ENCODE results near the gene NKIRAS2. TPM values are rescaled to one million over a fixed set of nuclear protein-coding genes. Genes with fewer than 3 reads are reported as not detected.

Gene NKIRAS2
- total RNA-seq, 1 experiment from 2014 or later = 55.0 TPM

DNA sequence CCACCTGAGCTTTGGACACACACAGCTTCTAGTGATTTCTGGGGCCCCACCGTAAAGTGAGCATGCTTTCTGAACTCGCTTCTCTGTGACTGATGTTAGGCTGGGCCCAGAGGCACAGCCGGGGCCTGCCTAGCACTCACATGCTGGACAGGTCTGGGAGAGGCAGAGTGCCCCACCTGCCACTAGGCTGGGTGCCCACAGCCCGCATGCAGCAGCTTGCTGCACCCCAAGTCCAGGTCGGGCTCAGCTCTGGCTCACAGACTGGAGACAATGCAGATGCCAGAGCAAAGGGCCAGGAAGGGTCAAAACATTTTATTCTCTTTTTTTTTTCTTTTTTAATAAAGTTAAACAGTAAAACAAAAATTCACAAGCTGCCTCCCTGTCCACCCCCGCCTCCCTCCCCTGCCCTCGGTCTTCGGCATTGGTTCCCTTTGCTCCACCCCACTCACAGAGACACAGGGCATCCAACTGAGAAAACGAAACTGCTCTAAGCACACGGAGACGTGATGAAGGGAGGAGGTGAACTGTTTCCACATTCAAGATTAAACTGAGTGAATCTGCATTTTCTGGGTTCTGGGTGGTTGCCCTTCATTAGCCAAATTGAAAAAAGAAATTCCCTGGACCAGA, 43.6 kb upstream of the NKIRAS2 start:
- Histone ChIP-seq H3K4me3 (ENCODE audit: low read depth, low read length) (no peak overlapping the region), H3K27me3 (replicated peaks; ENCODE audit: control insufficient read depth, insufficient read depth, low read length) (no peaks in the 10 kb centered on the region), H3K36me3 (ENCODE audit: control insufficient read depth, insufficient read depth, low read length) (peaks cover 10% of the 10 kb centered on the region), H3K9me3 (no peaks in the 10 kb centered on the region), H3K4me1 (0 out of 2 replicates have a peak, but pooled peaks cover 4% of the 10 kb centered on the region)
- Mint-ChIP-seq H3K27me3 (ENCODE audit: insufficient read depth, unreplicated experiment) (no peaks in the 10 kb centered on the region), H3K4me3 (ENCODE audit: unreplicated experiment) (no peak overlapping the region), H3K4me1 (ENCODE audit: low read depth, unreplicated experiment) (peaks cover 6% of the 10 kb centered on the region), H3K36me3 (ENCODE audit: insufficient read depth, unreplicated experiment) (peaks cover 97% of the 10 kb centered on the region), H3K9me3 (ENCODE audit: unreplicated experiment) (no peaks in the 10 kb centered on the region), H3K27ac (ENCODE audit: unreplicated experiment) (no peak overlapping the region)
- ChIA-PET POLR2A (no interaction called here), CTCF (no interaction called here)
- intact Hi-C loops (cut with micrococcal nuclease; ENCODE audit: unreplicated experiment) = no loop called here
- TF ChIP-seq, protein P1, sequence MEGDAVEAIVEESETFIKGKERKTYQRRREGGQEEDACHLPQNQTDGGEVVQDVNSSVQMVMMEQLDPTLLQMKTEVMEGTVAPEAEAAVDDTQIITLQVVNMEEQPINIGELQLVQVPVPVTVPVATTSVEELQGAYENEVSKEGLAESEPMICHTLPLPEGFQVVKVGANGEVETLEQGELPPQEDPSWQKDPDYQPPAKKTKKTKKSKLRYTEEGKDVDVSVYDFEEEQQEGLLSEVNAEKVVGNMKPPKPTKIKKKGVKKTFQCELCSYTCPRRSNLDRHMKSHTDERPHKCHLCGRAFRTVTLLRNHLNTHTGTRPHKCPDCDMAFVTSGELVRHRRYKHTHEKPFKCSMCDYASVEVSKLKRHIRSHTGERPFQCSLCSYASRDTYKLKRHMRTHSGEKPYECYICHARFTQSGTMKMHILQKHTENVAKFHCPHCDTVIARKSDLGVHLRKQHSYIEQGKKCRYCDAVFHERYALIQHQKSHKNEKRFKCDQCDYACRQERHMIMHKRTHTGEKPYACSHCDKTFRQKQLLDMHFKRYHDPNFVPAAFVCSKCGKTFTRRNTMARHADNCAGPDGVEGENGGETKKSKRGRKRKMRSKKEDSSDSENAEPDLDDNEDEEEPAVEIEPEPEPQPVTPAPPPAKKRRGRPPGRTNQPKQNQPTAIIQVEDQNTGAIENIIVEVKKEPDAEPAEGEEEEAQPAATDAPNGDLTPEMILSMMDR (IDR thresholded peaks at IDR 0.05; ENCODE audit: insufficient read depth in 1 of 2, low read depth in 1 of 2, low read length in 1 of 2, severe bottlenecking in 1 of 2, unreplicated experiment in 1 of 2) = no peak
- DNase-seq = no peak
- BruUV-seq (replicated peaks) = no TSS peak

DNA sequence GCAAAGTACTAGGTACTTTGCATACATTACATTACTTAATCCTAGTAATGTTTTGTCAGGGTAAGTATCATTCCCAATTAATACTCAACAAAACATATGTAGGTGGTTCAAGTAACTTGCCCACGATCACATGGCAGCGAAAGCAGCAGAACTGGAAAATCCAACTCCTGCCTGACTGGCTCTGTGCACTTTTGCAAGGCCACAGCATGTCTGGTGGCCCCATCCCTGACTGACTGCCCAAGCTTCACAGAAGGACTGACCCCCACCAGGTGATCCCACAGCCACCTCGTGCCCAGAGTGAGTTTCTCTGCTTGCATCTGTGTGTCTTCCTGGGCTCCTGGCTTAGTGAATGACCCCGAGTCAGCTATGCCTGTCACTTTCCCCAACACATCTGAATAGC, 41.9 kb upstream of the NKIRAS2 start:
- ChIA-PET CTCF (interaction anchor here (1.0 kb wide), 1 partner anchor 31 kb away, joined by 4 read pairs; no protein-coding TSS in a partner anchor), POLR2A (no interaction called here)
- Mint-ChIP-seq H3K4me3 (ENCODE audit: unreplicated experiment) (no peak overlapping the region), H3K4me1 (ENCODE audit: low read depth, unreplicated experiment) (no peaks in the 10 kb centered on the region), H3K36me3 (ENCODE audit: insufficient read depth, unreplicated experiment) (peaks cover 98% of the 10 kb centered on the region), H3K27ac (ENCODE audit: unreplicated experiment) (no peak overlapping the region), H3K9me3 (ENCODE audit: unreplicated experiment) (no peaks in the 10 kb centered on the region), H3K27me3 (ENCODE audit: insufficient read depth, unreplicated experiment) (no peaks in the 10 kb centered on the region)
- TF ChIP-seq, protein P1 (IDR thresholded peaks at IDR 0.05; ENCODE audit: insufficient read depth in 1 of 2, low read depth in 1 of 2, low read length in 1 of 2, severe bottlenecking in 1 of 2, unreplicated experiment in 1 of 2) = no peak
- no peaks in the 10 kb centered on the region for H3K27me3 ChIP-seq (replicated peaks; ENCODE audit: control insufficient read depth, insufficient read depth, low read length)
- H3K36me3 ChIP-seq (ENCODE audit: control insufficient read depth, insufficient read depth, low read length) = peaks cover 8% of the 10 kb centered on the region
- DNase-seq = no peak
- H3K4me1 ChIP-seq = 0 out of 2 replicates have a peak, but pooled peaks cover 4% of the 10 kb centered on the region
- H3K9me3 ChIP-seq = no peaks in the 10 kb centered on the region
- intact Hi-C loops (cut with micrococcal nuclease; ENCODE audit: unreplicated experiment) = no loop called here
- no TSS peak for BruUV-seq (replicated peaks)
- no peak overlapping the region for H3K4me3 ChIP-seq (ENCODE audit: low read depth, low read length)

DNA sequence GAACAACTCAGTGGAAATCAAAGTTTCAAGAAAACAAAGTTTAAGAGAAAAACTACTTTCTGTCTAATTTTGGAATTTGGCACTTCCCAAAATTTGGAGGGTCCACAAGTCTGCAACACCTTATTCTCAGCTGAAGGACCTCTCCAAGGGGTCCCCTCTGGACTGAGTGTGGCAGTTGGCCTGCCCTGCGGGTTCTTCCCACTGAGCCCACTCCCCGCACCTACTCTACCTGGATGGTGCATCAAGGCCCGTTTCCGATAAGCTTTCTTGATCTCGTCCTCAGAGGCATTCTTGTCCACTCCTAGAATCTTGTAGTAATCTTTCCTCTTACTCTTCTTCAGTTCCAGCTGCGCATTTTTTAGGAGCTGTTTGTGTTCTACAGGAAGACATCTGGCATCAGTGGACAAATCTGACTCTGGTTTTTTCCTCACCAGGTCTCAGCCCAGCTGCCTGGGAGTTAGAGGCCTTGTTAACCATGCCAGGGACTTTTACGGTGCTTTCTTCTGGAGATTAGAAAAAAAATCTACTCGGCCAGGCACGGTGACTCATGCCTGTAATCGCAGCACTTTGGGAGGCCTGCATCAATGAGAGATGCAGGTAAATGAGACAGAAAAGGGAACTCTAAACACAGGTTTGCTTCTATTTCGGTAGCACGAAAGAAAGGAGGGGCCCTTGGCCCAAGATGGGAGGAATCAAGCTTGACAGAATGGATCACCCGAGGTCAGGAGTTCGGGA, 37.7 kb upstream of the NKIRAS2 start:
- Mint-ChIP-seq H3K27me3 (ENCODE audit: insufficient read depth, unreplicated experiment) (no peaks in the 10 kb centered on the region), H3K4me3 (ENCODE audit: unreplicated experiment) (no peak overlapping the region), H3K27ac (ENCODE audit: unreplicated experiment) (peak overlapping the region; percentile 20), H3K4me1 (ENCODE audit: low read depth, unreplicated experiment) (peaks cover 7% of the 10 kb centered on the region), H3K36me3 (ENCODE audit: insufficient read depth, unreplicated experiment) (peaks cover 98% of the 10 kb centered on the region), H3K9me3 (ENCODE audit: unreplicated experiment) (no peaks in the 10 kb centered on the region)
- ChIA-PET CTCF (no interaction called here), POLR2A (interaction anchor here (1.2 kb wide), 1 partner anchor 38 kb away, joined by 3 read pairs; the partner anchor contains the start of gene NKIRAS2)
- TF ChIP-seq, protein P1 (IDR thresholded peaks at IDR 0.05; ENCODE audit: insufficient read depth in 1 of 2, low read depth in 1 of 2, low read length in 1 of 2, severe bottlenecking in 1 of 2, unreplicated experiment in 1 of 2) = no peak
- DNase-seq = no peak
- BruUV-seq (replicated peaks) = no TSS peak
- 0 out of 2 replicates have a peak, but pooled peaks cover 4% of the 10 kb centered on the region for H3K4me1 ChIP-seq
- peaks cover 10% of the 10 kb centered on the region for H3K36me3 ChIP-seq (ENCODE audit: control insufficient read depth, insufficient read depth, low read length)
- no peak overlapping the region for H3K4me3 ChIP-seq (ENCODE audit: low read depth, low read length)
- intact Hi-C loops (cut with micrococcal nuclease; ENCODE audit: unreplicated experiment) = no loop called here
- no peaks in the 10 kb centered on the region for H3K27me3 ChIP-seq (replicated peaks; ENCODE audit: control insufficient read depth, insufficient read depth, low read length)
- no peaks in the 10 kb centered on the region for H3K9me3 ChIP-seq

Measured in Caco-2 (cell line).